ENCODE results near the gene DGKZ.

Gene DGKZ

GRCh38 chr11:46327829-46328228, 19.4 kb upstream of the DGKZ start:
- no peak for DNase-seq (ENCODE audit: low read depth)
- no peak for TF ChIP-seq CTCF (conservative IDR thresholded peaks at IDR 0.05; ENCODE audit: low read length)
- H3K4me3 ChIP-seq (ENCODE audit: low read length), result no peak overlapping the region

- H3K4me3 ChIP-seq (ENCODE audit: low read length), result no peak overlapping the region
- no peak for TF ChIP-seq CTCF (conservative IDR thresholded peaks at IDR 0.05; ENCODE audit: low read length)
- DNase-seq (ENCODE audit: low read depth), result no peak
These were observed 17.1 kb upstream of the DGKZ start for GRCh38 chr11:46330154-46330553.

- no peak overlapping the region for H3K4me3 ChIP-seq (ENCODE audit: low read length)
- DNase-seq (ENCODE audit: low read depth), result no peak
- no peak for TF ChIP-seq CTCF (conservative IDR thresholded peaks at IDR 0.05; ENCODE audit: low read length)
These were observed 16.5 kb upstream of the DGKZ start for GRCh38 chr11:46330563-46331281.

GRCh38 chr11:46331282-46331984, 15.8 kb upstream of the DGKZ start:
- no peak for TF ChIP-seq CTCF (conservative IDR thresholded peaks at IDR 0.05; ENCODE audit: low read length)
- H3K4me3 ChIP-seq (ENCODE audit: low read length), result no peak overlapping the region
- no peak for DNase-seq (ENCODE audit: low read depth)

GRCh38 chr11:46332093-46332567, 15.1 kb upstream of the DGKZ start:
- no peak for TF ChIP-seq CTCF (conservative IDR thresholded peaks at IDR 0.05; ENCODE audit: low read length)
- no peak overlapping the region for H3K4me3 ChIP-seq (ENCODE audit: low read length)

GRCh38 chr11:46332568-46333393, 14.5 kb upstream of the DGKZ start:
- H3K4me3 ChIP-seq (ENCODE audit: low read length), result no peak overlapping the region; the same call in 1 of the 2 replicates
- no peak for TF ChIP-seq CTCF (conservative IDR thresholded peaks at IDR 0.05; ENCODE audit: low read length)
- DNase-seq (ENCODE audit: low read depth), result no peak

More at GRCh38 chr11:46332093-46332567, 15.1 kb upstream of the DGKZ start:
- no peak for DNase-seq (ENCODE audit: low read depth)

All from AG10803 (cell line).